ENCODE measurements around the gene ACSL1.
"Not testable (repeated sequence)": the region's sequence is repeated elsewhere in the genome, so short reads cannot be mapped to it uniquely, and the experiment has no call there.

The ACSL1 gene

GRCh38 chr4:184785813-184786212, 40.0 kb downstream of the ACSL1 start:
- no peak for DNase-seq (ENCODE audit: low spot score)

GRCh38 chr4:184784628-184785257, 41.0 kb downstream of the ACSL1 start:
- no peak for DNase-seq (ENCODE audit: low spot score)

GRCh38 chr4:184782731-184783373, 42.9 kb downstream of the ACSL1 start:
- DNase-seq (ENCODE audit: low spot score), result no peak

- not testable (repeated sequence) for DNase-seq (ENCODE audit: low spot score)
These were observed 46.6 kb downstream of the ACSL1 start for GRCh38 chr4:184779160-184779559.

- DNase-seq (ENCODE audit: low spot score), result no peak
These were observed 47.4 kb downstream of the ACSL1 start for GRCh38 chr4:184778325-184778724.

- no peak for DNase-seq (ENCODE audit: low spot score)
These were observed 48.9 kb downstream of the ACSL1 start for GRCh38 chr4:184776821-184777220.

GRCh38 chr4:184775854-184776555, 49.8 kb downstream of the ACSL1 start:
- no peak for DNase-seq (ENCODE audit: low spot score)

GRCh38 chr4:184774152-184774551, 51.6 kb downstream of the ACSL1 start:
- no peak for DNase-seq (ENCODE audit: low spot score)

- DNase-seq (ENCODE audit: low spot score), result no peak
These were observed 54.4 kb downstream of the ACSL1 start for GRCh38 chr4:184771416-184771815.

GRCh38 chr4:184769141-184769765, 56.5 kb downstream of the ACSL1 start:
- peak; percentile 84 for DNase-seq (ENCODE audit: low spot score)

- no peak for DNase-seq (ENCODE audit: low spot score)
These were observed 57.5 kb downstream of the ACSL1 start for GRCh38 chr4:184768296-184768695.

- DNase-seq (ENCODE audit: low spot score), result no peak
These were observed 59.3 kb downstream of the ACSL1 start for GRCh38 chr4:184766446-184766845.

GRCh38 chr4:184765473-184766340, 60.1 kb downstream of the ACSL1 start:
- peak; percentile 54 for DNase-seq (ENCODE audit: low spot score)

GRCh38 chr4:184764601-184765000, 61.2 kb downstream of the ACSL1 start:
- DNase-seq (ENCODE audit: low spot score), result no peak

GRCh38 chr4:184763150-184763780, 62.5 kb downstream of the ACSL1 start:
- no peak for DNase-seq (ENCODE audit: low spot score)

- no peak for DNase-seq (ENCODE audit: low spot score)
These were observed 63.7 kb downstream of the ACSL1 start for GRCh38 chr4:184762100-184762499.

- DNase-seq (ENCODE audit: low spot score), result no peak
These were observed 65.1 kb downstream of the ACSL1 start for GRCh38 chr4:184760681-184761080.

GRCh38 chr4:184757810-184758209, 68.0 kb downstream of the ACSL1 start:
- no peak for DNase-seq (ENCODE audit: low spot score)

GRCh38 chr4:184756399-184756798, 69.4 kb downstream of the ACSL1 start:
- DNase-seq (ENCODE audit: low spot score), result no peak

- no peak for DNase-seq (ENCODE audit: low spot score)
These were observed 70.5 kb downstream of the ACSL1 start for GRCh38 chr4:184755278-184755677.

GRCh38 chr4:184752496-184753275, 73.1 kb downstream of the ACSL1 start:
- DNase-seq (ENCODE audit: low spot score), result no peak

Data from D341Med (cell line).